BLaER1 treated with 17β-estradiol and CSF1 and Interleukin-3, amounts not matched to agents 10 nM and 100 nM (cell line): ENCODE measurements around the gene DNM2.

Source experiments
- H3K27ac ChIP-seq, 11 experiments: shearing (Covaris generic); formaldehyde crosslinking; 2 replicates each; pipeline ENCODE4 v1.8.1; 2022
- H3K27me3 ChIP-seq, 11 experiments: shearing (Covaris generic); formaldehyde crosslinking; 2 replicates each; pipeline ENCODE4 v1.8.1; 2022
- H3K36me3 ChIP-seq, 11 experiments: shearing (Covaris generic); formaldehyde crosslinking; 2 replicates each; pipeline ENCODE4 v1.8.1; 2022
- H3K4me1 ChIP-seq, 10 experiments: shearing (Covaris generic); formaldehyde crosslinking; 2 replicates each; pipeline ENCODE4 v1.8.1; 2022
- H3K4me2 ChIP-seq, 11 experiments: shearing (Covaris generic); formaldehyde crosslinking; 2 replicates each; pipeline ENCODE4 v1.8.1; 2022
- H3K4me3 ChIP-seq, 10 experiments: shearing (Covaris generic); formaldehyde crosslinking; 2 replicates each; pipeline ENCODE4 v1.8.1; 2022
- H3K9ac ChIP-seq, 11 experiments: shearing (Covaris generic); formaldehyde crosslinking; 2 replicates each; pipeline ENCODE4 v1.8.1; 2022
- H3K9me3 ChIP-seq, 11 experiments: shearing (Covaris generic); formaldehyde crosslinking; replicated peaks in 1 of 11; 2 replicates each; pipeline ENCODE4 v1.8.1; 2022
- H4K20me1 ChIP-seq, 11 experiments: shearing (Covaris generic); formaldehyde crosslinking; 2 replicates each; pipeline ENCODE4 v1.8.1; 2022
- Cebpa-rat ChIP-seq, 11 experiments: shearing (Covaris generic); IDR thresholded peaks; 2 replicates each; pipeline ENCODE4 v1.8.1; 2022

Gene DNM2

DNA sequence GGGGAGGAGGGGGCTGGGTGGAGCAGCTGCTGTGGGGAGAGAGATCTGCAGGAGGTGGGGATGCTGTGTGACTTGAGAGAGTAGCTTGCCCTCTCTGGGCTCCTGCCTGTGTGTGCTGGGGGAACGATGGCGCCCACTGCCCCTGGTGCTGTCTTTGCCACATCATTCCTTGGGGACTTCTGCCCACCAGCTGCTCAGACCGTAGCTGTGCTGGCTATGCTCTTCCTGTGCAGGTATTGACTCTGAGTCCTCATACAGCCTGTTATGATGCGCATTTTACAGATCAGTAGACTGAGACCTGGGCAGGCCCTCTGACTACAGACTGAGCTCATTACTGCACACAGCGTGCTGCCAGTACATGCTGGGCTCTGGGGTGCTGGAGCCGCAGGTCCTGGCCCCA lies 51.1 kb downstream of the DNM2 start:
- Histone ChIP-seq H3K27ac (peak overlapping the region; percentile 54 to 99 (median 97); a peak in 21 of 22 replicates), H3K4me2 (peak overlapping the region; percentile 82 to 91 (median 87)), H3K4me3 (peak overlapping the region in 7 of 10 experiments; percentile 7 to 60 (median 24); a peak in 7 of 20 replicates)

DNA sequence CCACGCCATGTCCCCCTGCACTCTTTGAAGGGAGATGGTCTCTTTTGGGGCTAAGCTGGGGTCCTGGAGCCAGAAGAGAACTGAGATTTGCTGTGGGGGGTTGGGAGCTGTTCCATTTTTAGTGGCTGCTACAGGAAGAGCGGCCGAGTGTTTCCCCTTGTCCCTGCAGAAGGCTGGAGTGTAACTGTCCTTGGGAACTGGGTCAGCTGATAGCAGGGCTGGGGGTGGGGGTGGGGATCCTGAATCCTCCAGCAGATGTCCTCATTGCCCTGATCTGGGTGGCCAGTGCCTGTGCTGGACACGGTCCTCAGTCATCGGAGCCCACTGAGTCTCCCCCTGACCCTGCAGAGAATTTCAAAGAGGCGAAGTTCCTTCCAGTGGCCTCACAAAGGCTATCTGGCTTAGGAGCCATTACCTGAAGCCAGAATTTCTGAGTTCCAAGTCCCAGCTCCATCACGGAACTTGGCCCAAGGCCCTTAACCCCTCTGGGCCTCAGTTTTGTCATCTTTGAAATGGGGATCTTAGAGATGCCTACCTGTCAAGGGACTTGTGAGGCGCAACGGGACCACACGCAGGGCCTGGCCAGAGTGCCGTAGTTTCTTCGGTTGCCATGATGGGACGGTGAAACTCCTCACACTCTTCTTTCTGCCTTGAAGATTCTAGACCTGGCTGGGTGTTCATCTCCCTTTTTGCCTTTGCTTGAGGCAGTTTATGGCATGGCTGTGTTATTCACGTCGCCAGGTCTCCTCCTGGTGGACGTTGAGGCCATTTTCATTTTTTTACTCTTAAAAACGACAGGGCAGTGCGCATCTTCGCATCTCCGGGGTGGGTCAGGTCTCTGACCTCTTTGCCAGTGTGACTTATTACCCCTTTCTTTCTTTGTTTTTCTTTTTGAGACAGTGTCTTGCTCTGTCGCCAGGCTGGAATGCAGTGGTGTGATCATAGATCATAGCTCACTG lies 51.9 kb downstream of the DNM2 start:
- H3K27ac ChIP-seq, result peak overlapping the region; percentile 54 to 99 (median 97); a peak in 21 of 22 replicates
- H3K9me3 ChIP-seq, result peaks cover 0 to 6% (median 0%) of the 10 kb centered on the region in 11 experiments; a peak in 2 of 22 replicates
- H3K9ac ChIP-seq, result peak overlapping the region; percentile 56 to 91 (median 71); a peak in 21 of 22 replicates
- peaks cover 46 to 100% (median 94%) of the 10 kb centered on the region in 11 experiments for H3K36me3 ChIP-seq
- peaks cover 0 to 85% (median 47%) of the 10 kb centered on the region in 11 experiments; a peak in 14 of 22 replicates for H4K20me1 ChIP-seq
- H3K4me2 ChIP-seq, result peak overlapping the region; percentile 82 to 91 (median 87)
- TF ChIP-seq Cebpa-rat (IDR thresholded peaks at IDR 0.05), result no peak
- peaks cover 69 to 100% (median 98%) of the 10 kb centered on the region in 10 experiments for H3K4me1 ChIP-seq
- peak overlapping the region in 6 of 10 experiments; percentile 7 to 60 (median 20); a peak in 6 of 20 replicates for H3K4me3 ChIP-seq
- no peaks in the 10 kb centered on the region for H3K27me3 ChIP-seq

More for the DNA sequence above, 51.1 kb downstream of the DNM2 start:
- Histone ChIP-seq H3K9me3 (peaks cover 0 to 6% (median 0%) of the 10 kb centered on the region in 11 experiments; a peak in 2 of 22 replicates), H3K4me1 (peaks cover 78 to 100% (median 98%) of the 10 kb centered on the region in 10 experiments), H3K9ac (peak overlapping the region; percentile 56 to 91 (median 71); a peak in 21 of 22 replicates), H3K27me3 (no peaks in the 10 kb centered on the region), H3K36me3 (peaks cover 42 to 100% (median 93%) of the 10 kb centered on the region in 11 experiments), H4K20me1 (peaks cover 0 to 80% (median 45%) of the 10 kb centered on the region in 11 experiments; a peak in 14 of 22 replicates)
- no peak for TF ChIP-seq Cebpa-rat (IDR thresholded peaks at IDR 0.05)

- no peak overlapping the region for H3K4me3 ChIP-seq
- no peaks in the 10 kb centered on the region for H3K27me3 ChIP-seq
- H3K36me3 ChIP-seq, result peaks cover 69 to 100% (median 98%) of the 10 kb centered on the region in 11 experiments
- peaks cover 0 to 6% (median 0%) of the 10 kb centered on the region in 11 experiments; a peak in 2 of 22 replicates for H3K9me3 ChIP-seq
- 0 out of 22 replicates have a peak overlapping the region, but pooled peaks of 1 of the 11 experiments have one; percentile 99 for H3K27ac ChIP-seq
- no peak overlapping the region; a peak in 1 of 22 replicates for H3K4me2 ChIP-seq
- TF ChIP-seq Cebpa-rat (IDR thresholded peaks at IDR 0.05), result no peak
- H4K20me1 ChIP-seq, result peaks cover 9 to 81% (median 42%) of the 10 kb centered on the region in 11 experiments; a peak in 20 of 22 replicates
- H3K4me1 ChIP-seq, result peaks cover 69 to 100% (median 97%) of the 10 kb centered on the region in 10 experiments
- no peak overlapping the region for H3K9ac ChIP-seq
Measured at GRCh38 chr19:10773969-10774368, 56.1 kb downstream of the DNM2 start.

- Histone ChIP-seq H4K20me1 (peaks cover 9 to 75% (median 37%) of the 10 kb centered on the region in 11 experiments; a peak in 20 of 22 replicates), H3K9me3 (peaks cover 0 to 6% (median 0%) of the 10 kb centered on the region in 11 experiments; a peak in 2 of 22 replicates), H3K4me2 (peak overlapping the region in 8 of 11 experiments; percentile 31 to 91 (median 82); a peak in 14 of 22 replicates), H3K36me3 (peaks cover 78 to 100% (median 99%) of the 10 kb centered on the region in 11 experiments), H3K4me3 (no peak overlapping the region), H3K4me1 (peaks cover 69 to 100% (median 97%) of the 10 kb centered on the region in 10 experiments), H3K9ac (no peak overlapping the region), H3K27ac (peak overlapping the region in 3 of 11 experiments; percentile 41 to 66 (median 57); a peak in 2 of 22 replicates), H3K27me3 (no peaks in the 10 kb centered on the region)
- TF ChIP-seq Cebpa-rat (IDR thresholded peaks at IDR 0.05), result no peak
Measured at GRCh38 chr19:10774893-10775292, 57.0 kb downstream of the DNM2 start.

DNA sequence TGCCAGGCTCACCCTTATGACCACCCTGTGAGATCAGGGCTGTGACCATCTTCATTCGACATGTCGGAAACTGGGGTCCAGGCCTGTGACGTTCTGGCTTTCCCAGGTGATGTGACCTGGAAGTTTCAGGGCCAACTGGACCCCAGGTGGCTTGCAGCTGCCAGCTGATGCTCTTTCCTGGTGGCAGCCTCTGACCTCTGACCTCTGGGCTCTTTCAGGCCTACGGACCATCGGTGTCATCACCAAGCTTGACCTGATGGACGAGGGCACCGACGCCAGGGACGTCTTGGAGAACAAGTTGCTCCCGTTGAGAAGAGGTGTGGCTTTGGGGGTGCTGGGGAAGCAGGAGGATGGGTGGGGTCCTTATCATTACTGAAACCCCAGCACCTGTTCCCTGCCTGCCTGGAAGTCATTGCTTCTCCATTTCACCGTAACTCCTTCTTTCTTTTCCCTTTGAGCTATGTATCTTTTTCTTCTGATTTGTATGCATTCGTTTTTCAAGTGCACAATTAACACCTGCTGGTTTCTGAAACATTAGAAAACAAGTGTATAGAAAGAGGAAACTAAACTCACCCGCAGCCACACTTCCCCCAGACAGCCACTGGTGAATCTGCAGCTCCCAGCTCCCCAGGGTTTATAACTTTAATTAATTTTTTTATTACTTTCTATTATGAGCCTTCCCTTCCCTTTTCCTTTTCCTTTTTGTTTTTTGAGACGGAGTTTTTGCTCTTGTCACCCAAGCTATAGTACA lies 59.2 kb downstream of the DNM2 start:
- Histone ChIP-seq H3K4me1 (peaks cover 73 to 100% (median 97%) of the 10 kb centered on the region in 10 experiments), H3K4me3 (peak overlapping the region in 3 of 10 experiments; percentile 4 to 39 (median 36); a peak in 3 of 20 replicates), H3K4me2 (peak overlapping the region; percentile 75 to 91 (median 84)), H3K27me3 (no peaks in the 10 kb centered on the region), H3K27ac (peak overlapping the region in 10 of 11 experiments; percentile 11 to 66 (median 46); a peak in 19 of 22 replicates), H3K9ac (peak overlapping the region; percentile 6 to 60 (median 28); a peak in 17 of 22 replicates), H4K20me1 (peaks cover 3 to 75% (median 27%) of the 10 kb centered on the region in 11 experiments; a peak in 20 of 22 replicates), H3K9me3 (no peaks in the 10 kb centered on the region), H3K36me3 (peaks cover 84 to 100% (median 96%) of the 10 kb centered on the region in 11 experiments)
- no peak for TF ChIP-seq Cebpa-rat (IDR thresholded peaks at IDR 0.05)

GRCh38 chr19:10780368-10780767 lies 62.5 kb downstream of the DNM2 start:
- peaks cover 3 to 81% (median 21%) of the 10 kb centered on the region in 11 experiments; a peak in 20 of 22 replicates for H4K20me1 ChIP-seq
- peaks cover 81 to 100% (median 96%) of the 10 kb centered on the region in 11 experiments for H3K36me3 ChIP-seq
- peak overlapping the region in 6 of 10 experiments; percentile 3 to 50 (median 33); a peak in 8 of 20 replicates for H3K4me3 ChIP-seq
- peak overlapping the region; percentile 75 to 95 (median 84) for H3K4me2 ChIP-seq
- H3K9ac ChIP-seq, result peak overlapping the region; percentile 56 to 85 (median 76)
- no peak for TF ChIP-seq Cebpa-rat (IDR thresholded peaks at IDR 0.05)
- H3K27me3 ChIP-seq, result no peaks in the 10 kb centered on the region
- H3K27ac ChIP-seq, result peak overlapping the region; percentile 74 to 95 (median 88)
- H3K9me3 ChIP-seq, result no peaks in the 10 kb centered on the region
- peaks cover 94 to 100% (median 99%) of the 10 kb centered on the region in 10 experiments for H3K4me1 ChIP-seq

DNA sequence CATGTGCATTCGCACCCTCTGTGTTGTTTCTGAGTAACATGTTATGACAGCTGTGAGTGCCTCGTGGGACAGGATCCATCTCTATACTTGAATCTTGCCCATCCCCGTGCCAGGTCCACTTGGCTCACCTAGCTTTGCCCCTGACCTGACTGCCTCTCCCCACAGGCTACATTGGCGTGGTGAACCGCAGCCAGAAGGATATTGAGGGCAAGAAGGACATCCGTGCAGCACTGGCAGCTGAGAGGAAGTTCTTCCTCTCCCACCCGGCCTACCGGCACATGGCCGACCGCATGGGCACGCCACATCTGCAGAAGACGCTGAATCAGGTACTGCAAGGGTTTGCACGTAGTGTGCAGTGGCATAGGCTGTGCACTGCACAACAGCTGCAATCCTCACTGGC lies 64.9 kb downstream of the DNM2 start:
- H3K36me3 ChIP-seq, result peaks cover 87 to 100% (median 99%) of the 10 kb centered on the region in 11 experiments
- no peak for TF ChIP-seq Cebpa-rat (IDR thresholded peaks at IDR 0.05)

More for the DNA sequence above, 64.9 kb downstream of the DNM2 start:
- no peak overlapping the region for H3K4me3 ChIP-seq
- H4K20me1 ChIP-seq, result peaks cover 0 to 69% (median 13%) of the 10 kb centered on the region in 11 experiments; a peak in 14 of 22 replicates
- peak overlapping the region; percentile 13 to 95 (median 75); a peak in 21 of 22 replicates for H3K4me2 ChIP-seq
- H3K4me1 ChIP-seq, result peaks cover 69 to 93% (median 75%) of the 10 kb centered on the region in 10 experiments
- H3K27me3 ChIP-seq, result no peaks in the 10 kb centered on the region
- H3K9me3 ChIP-seq, result no peaks in the 10 kb centered on the region
- H3K9ac ChIP-seq, result peak overlapping the region in 4 of 11 experiments; percentile 3 to 24 (median 14); a peak in 6 of 22 replicates
- peak overlapping the region in 9 of 11 experiments; percentile 10 to 92 (median 33); a peak in 15 of 22 replicates for H3K27ac ChIP-seq
